GM21717 (cell line): ENCODE data around the gene WDR5.

Experiments
- ATAC-seq: cut with Tn5 transposase; IDR thresholded peaks from one replicate; pipeline ENCODE4 v1.9.1; 2021; ENCODE audit warnings: mild to moderate bottlenecking, moderate library complexity; ENCODE audit not compliant: unreplicated experiment

WDR5 gene

GRCh38 chr9:134204991-134205578 is 69.2 kb downstream of the WDR5 start:
- no peak for ATAC-seq

- no peak for ATAC-seq
Measured at GRCh38 chr9:134205672-134206310, 69.9 kb downstream of the WDR5 start.

GRCh38 chr9:134206311-134207300 is 70.7 kb downstream of the WDR5 start:
- no peak for ATAC-seq

GRCh38 chr9:134208310-134208841 is 72.5 kb downstream of the WDR5 start:
- ATAC-seq = no peak

- ATAC-seq = no peak
Measured at GRCh38 chr9:134208981-134209725, 73.3 kb downstream of the WDR5 start.
